ENCODE data around the gene PURA. TPM values are rescaled to one million over a fixed set of nuclear protein-coding genes. Genes with fewer than 3 reads are reported as not detected.

PURA gene
- polyA plus RNA-seq, 2 of the 4 experiments (the other 2 are of a cell fraction) = 4.5 to 12.7 TPM

DNA sequence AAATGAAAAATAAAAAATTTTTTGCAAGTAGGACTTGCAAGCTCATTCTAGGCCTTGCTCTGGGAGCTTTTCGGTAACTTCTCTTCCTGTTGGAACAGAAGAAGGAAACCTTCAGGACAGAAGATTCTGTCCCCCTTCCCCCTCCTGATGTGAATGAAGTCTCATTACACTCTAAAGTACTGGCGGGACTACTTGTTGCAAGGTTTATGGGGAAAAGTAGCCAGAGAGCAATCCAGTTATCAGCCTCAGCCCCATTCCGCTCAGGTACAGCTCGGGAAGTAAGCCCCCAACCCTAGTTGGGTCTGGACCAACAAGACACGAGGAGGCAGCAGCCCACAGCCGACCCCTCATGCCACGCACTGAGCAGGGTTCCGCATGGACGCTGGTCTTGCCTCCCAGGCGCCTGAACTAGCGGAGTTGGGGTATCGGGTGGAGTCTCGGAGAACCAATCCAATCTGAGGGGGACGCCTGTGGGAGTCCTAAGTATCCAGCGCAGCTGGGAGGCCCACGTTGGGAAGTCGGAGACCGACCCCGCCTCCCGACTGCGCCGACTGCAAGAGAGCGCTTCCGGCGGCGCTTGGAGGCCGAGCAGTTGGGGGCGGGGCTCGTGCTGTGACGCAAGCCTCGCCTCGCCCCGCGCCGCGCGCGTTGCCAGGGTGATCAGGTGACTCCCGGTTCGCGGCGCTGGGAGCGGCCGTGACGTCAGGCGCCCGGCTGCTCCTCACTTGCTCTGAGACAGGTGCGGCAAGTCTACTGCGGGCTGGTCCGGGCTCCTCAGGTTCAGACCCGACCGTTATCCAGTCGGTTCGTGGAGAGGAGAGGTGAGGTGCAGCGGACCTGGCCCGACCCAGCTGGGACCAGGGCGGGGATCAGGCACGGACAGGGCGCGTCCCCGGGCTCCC lies 60.8 kb downstream of the PURA start, which contains the start of gene CYSTM1 (continued):
- TF ChIP-seq KDM1A (IDR thresholded peaks at IDR 0.05; ENCODE audit: low read depth) = no peak
- TF ChIP-seq EHMT2 (IDR thresholded peaks at IDR 0.05; ENCODE audit: low read depth) = no peak
- TF ChIP-seq RARB (CRISPR knock-in tag; IDR thresholded peaks at IDR 0.05) = no peak
- TF ChIP-seq ZFP36 (IDR thresholded peaks at IDR 0.05; ENCODE audit: borderline replicate concordance, partially characterized antibody) = no peak
- no peak for TF ChIP-seq ZC3H11A (IDR thresholded peaks at IDR 0.05)
- TF ChIP-seq, protein P1, sequence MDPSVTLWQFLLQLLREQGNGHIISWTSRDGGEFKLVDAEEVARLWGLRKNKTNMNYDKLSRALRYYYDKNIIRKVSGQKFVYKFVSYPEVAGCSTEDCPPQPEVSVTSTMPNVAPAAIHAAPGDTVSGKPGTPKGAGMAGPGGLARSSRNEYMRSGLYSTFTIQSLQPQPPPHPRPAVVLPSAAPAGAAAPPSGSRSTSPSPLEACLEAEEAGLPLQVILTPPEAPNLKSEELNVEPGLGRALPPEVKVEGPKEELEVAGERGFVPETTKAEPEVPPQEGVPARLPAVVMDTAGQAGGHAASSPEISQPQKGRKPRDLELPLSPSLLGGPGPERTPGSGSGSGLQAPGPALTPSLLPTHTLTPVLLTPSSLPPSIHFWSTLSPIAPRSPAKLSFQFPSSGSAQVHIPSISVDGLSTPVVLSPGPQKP (IDR thresholded peaks at IDR 0.05; ENCODE audit: low read depth, low read length) = no peak
- TF ChIP-seq CHD4 (IDR thresholded peaks at IDR 0.05; ENCODE audit: borderline replicate concordance) = no peak
- TF ChIP-seq POLR2AphosphoS2 (conservative IDR thresholded peaks at IDR 0.05; ENCODE audit: low read length) = no peak
- peak; percentile 70 to 76 for TF ChIP-seq JUN (IDR thresholded peaks at IDR 0.05)
- TF ChIP-seq, protein P2, sequence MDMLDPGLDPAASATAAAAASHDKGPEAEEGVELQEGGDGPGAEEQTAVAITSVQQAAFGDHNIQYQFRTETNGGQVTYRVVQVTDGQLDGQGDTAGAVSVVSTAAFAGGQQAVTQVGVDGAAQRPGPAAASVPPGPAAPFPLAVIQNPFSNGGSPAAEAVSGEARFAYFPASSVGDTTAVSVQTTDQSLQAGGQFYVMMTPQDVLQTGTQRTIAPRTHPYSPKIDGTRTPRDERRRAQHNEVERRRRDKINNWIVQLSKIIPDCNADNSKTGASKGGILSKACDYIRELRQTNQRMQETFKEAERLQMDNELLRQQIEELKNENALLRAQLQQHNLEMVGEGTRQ (IDR thresholded peaks at IDR 0.05) = peak; percentile 81
- TF ChIP-seq CBX8 (IDR thresholded peaks at IDR 0.05) = no peak
- TF ChIP-seq CBX2 (IDR thresholded peaks at IDR 0.05; ENCODE audit: borderline replicate concordance, low read depth) = no peak
- 0 out of 2 replicates have a peak, but pooled peaks have one; percentile 58 for TF ChIP-seq MYC (IDR thresholded peaks at IDR 0.05; ENCODE audit: borderline replicate concordance, low read length)
- TF ChIP-seq HEYL (CRISPR knock-in tag; IDR thresholded peaks at IDR 0.05) = no peak
- TF ChIP-seq HOXB5 (CRISPR knock-in tag; IDR thresholded peaks at IDR 0.05) = no peak
- TF ChIP-seq, protein P3, sequence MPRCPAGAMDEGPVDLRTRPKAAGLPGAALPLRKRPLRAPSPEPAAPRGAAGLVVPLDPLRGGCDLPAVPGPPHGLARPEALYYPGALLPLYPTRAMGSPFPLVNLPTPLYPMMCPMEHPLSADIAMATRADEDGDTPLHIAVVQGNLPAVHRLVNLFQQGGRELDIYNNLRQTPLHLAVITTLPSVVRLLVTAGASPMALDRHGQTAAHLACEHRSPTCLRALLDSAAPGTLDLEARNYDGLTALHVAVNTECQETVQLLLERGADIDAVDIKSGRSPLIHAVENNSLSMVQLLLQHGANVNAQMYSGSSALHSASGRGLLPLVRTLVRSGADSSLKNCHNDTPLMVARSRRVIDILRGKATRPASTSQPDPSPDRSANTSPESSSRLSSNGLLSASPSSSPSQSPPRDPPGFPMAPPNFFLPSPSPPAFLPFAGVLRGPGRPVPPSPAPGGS (IDR thresholded peaks at IDR 0.05) = peak; percentile 89; the same call in 2 of the 3 replicates
- TF ChIP-seq, protein P4, sequence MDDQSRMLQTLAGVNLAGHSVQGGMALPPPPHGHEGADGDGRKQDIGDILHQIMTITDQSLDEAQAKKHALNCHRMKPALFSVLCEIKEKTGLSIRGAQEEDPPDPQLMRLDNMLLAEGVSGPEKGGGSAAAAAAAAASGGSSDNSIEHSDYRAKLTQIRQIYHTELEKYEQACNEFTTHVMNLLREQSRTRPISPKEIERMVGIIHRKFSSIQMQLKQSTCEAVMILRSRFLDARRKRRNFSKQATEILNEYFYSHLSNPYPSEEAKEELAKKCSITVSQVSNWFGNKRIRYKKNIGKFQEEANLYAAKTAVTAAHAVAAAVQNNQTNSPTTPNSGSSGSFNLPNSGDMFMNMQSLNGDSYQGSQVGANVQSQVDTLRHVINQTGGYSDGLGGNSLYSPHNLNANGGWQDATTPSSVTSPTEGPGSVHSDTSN (IDR thresholded peaks at IDR 0.05) = no peak
- no peak for TF ChIP-seq EHF (CRISPR knock-in tag; IDR thresholded peaks at IDR 0.05)
- no peak for TF ChIP-seq RCOR1 (IDR thresholded peaks at IDR 0.05; ENCODE audit: low read depth, low read length)
- TF ChIP-seq ZSCAN20 (CRISPR knock-in tag; IDR thresholded peaks at IDR 0.05) = no peak
- TF ChIP-seq RFX5 (IDR thresholded peaks at IDR 0.05) = peak; percentile 19; the same call in 1 of the 2 replicates
- no peak for TF ChIP-seq FOSB (CRISPR knock-in tag; IDR thresholded peaks at IDR 0.05)
- no peak; the same call in 1 of the 2 replicates for TF ChIP-seq HOXB13 (CRISPR knock-in tag; IDR thresholded peaks at IDR 0.05; ENCODE audit: low read depth)
- peak; percentile 55 for TF ChIP-seq PHF8 (IDR thresholded peaks at IDR 0.05; ENCODE audit: borderline replicate concordance, low read depth)
- TF ChIP-seq MAZ (IDR thresholded peaks at IDR 0.05; ENCODE audit: borderline replicate concordance, low read depth, low read length) = 0 out of 2 replicates have a peak, but pooled peaks have one; percentile 15
- no peak for TF ChIP-seq JUNB (IDR thresholded peaks at IDR 0.05)
- TF ChIP-seq TFCP2L1 (CRISPR knock-in tag; IDR thresholded peaks at IDR 0.05) = no peak
- TF ChIP-seq, protein P5, sequence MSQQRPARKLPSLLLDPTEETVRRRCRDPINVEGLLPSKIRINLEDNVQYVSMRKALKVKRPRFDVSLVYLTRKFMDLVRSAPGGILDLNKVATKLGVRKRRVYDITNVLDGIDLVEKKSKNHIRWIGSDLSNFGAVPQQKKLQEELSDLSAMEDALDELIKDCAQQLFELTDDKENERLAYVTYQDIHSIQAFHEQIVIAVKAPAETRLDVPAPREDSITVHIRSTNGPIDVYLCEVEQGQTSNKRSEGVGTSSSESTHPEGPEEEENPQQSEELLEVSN (IDR thresholded peaks at IDR 0.05; ENCODE audit: borderline replicate concordance, low read depth) = 0 out of 2 replicates have a peak, but pooled peaks have one; percentile 44
- TF ChIP-seq NR3C1 (IDR thresholded peaks at IDR 0.05) = no peak
- TF ChIP-seq, protein P6, sequence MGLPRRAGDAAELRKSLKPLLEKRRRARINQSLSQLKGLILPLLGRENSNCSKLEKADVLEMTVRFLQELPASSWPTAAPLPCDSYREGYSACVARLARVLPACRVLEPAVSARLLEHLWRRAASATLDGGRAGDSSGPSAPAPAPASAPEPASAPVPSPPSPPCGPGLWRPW (IDR thresholded peaks at IDR 0.05) = no peak
- no peak for TF ChIP-seq NFE2L2 (conservative IDR thresholded peaks at IDR 0.05; ENCODE audit: low read length)
- 0 out of 5 replicates have a peak, but pooled peaks of 1 of the 2 experiments have one; percentile 7 for TF ChIP-seq RAD21 (conservative IDR thresholded peaks at IDR 0.05 in 1 of 2, IDR thresholded peaks at IDR 0.05 in 1 of 2)
- no peak for TF ChIP-seq GATA3 (IDR thresholded peaks at IDR 0.05; ENCODE audit: borderline replicate concordance)
- TF ChIP-seq CHD2 (IDR thresholded peaks at IDR 0.05; ENCODE audit: low read length, partially characterized antibody) = peak; percentile 47
- no peak for TF ChIP-seq NPAS2 (CRISPR knock-in tag; IDR thresholded peaks at IDR 0.05; ENCODE audit: borderline replicate concordance)
- TF ChIP-seq HDAC2 (IDR thresholded peaks at IDR 0.05) = no peak
- TF ChIP-seq POLR2A (IDR thresholded peaks at IDR 0.05; ENCODE audit: low read length) = peak; percentile 68
- TF ChIP-seq ZNF302 (CRISPR knock-in tag; IDR thresholded peaks at IDR 0.05) = no peak
- no peak for TF ChIP-seq SMC3 (IDR thresholded peaks at IDR 0.05)
- peak; percentile 70 for TF ChIP-seq BHLHE40 (IDR thresholded peaks at IDR 0.05; ENCODE audit: low read depth, low read length)
